T-helper 1 cell treated with Interleukin-12 subunit alpha and Interleukin-12 subunit beta and Interleukin-4 antibody, amounts not matched to agents 30 μg/mL and 1 μg/mL, for 36 hours (primary cell): ENCODE results near the gene CYP1B1.

ENCODE experiments used
- H3K27ac Mint-ChIP-seq: one replicate; pipeline ENCODE4 v1.8.0; 2021; ENCODE audit warnings: mild to moderate bottlenecking, mixed read lengths
- H3K27me3 Mint-ChIP-seq: one replicate; pipeline ENCODE4 v1.8.0; 2021; ENCODE audit warnings: low read depth, mixed read lengths
- H3K36me3 Mint-ChIP-seq: one replicate; pipeline ENCODE4 v1.8.0; 2021; ENCODE audit warnings: low read depth, mixed read lengths
- H3K4me1 Mint-ChIP-seq: one replicate; pipeline ENCODE4 v1.8.0; 2021; ENCODE audit warnings: low read depth, mixed read lengths
- H3K4me3 Mint-ChIP-seq: one replicate; pipeline ENCODE4 v1.8.0; 2021; ENCODE audit warnings: mild to moderate bottlenecking, moderate library complexity, mixed read lengths
- H3K9me3 Mint-ChIP-seq: one replicate; pipeline ENCODE4 v1.8.0; 2021; ENCODE audit warnings: mixed read lengths

The CYP1B1 gene

GRCh38 chr2:38074058-38074763, 1.7 kb downstream of the CYP1B1 start:
- Mint-ChIP-seq H3K9me3 (no peaks in the 10 kb centered on the region), H3K4me3 (peak overlapping the region; percentile 75), H3K27me3 (peaks cover 39% of the 10 kb centered on the region), H3K4me1 (peaks cover 24% of the 10 kb centered on the region), H3K27ac (peak overlapping the region; percentile 67), H3K36me3 (peaks cover 12% of the 10 kb centered on the region)

GRCh38 chr2:38073211-38074057, 2.5 kb downstream of the CYP1B1 start:
- Mint-ChIP-seq H3K27ac (peak overlapping the region; percentile 67), H3K4me3 (peak overlapping the region; percentile 75), H3K4me1 (peaks cover 25% of the 10 kb centered on the region), H3K36me3 (peaks cover 9% of the 10 kb centered on the region), H3K27me3 (peaks cover 39% of the 10 kb centered on the region), H3K9me3 (no peaks in the 10 kb centered on the region)

GRCh38 chr2:38070438-38070837, 5.5 kb downstream of the CYP1B1 start:
- Mint-ChIP-seq H3K4me3 (no peak overlapping the region), H3K27me3 (peaks cover 24% of the 10 kb centered on the region), H3K4me1 (peaks cover 16% of the 10 kb centered on the region), H3K9me3 (no peaks in the 10 kb centered on the region), H3K36me3 (peaks cover 7% of the 10 kb centered on the region), H3K27ac (no peak overlapping the region)

GRCh38 chr2:38068234-38068633, 7.7 kb downstream of the CYP1B1 start:
- Mint-ChIP-seq H3K9me3 (no peaks in the 10 kb centered on the region), H3K27me3 (peaks cover 8% of the 10 kb centered on the region), H3K36me3 (peaks cover 3% of the 10 kb centered on the region), H3K4me1 (peaks cover 8% of the 10 kb centered on the region), H3K4me3 (no peak overlapping the region), H3K27ac (no peak overlapping the region)

GRCh38 chr2:38066421-38067115, 9.4 kb downstream of the CYP1B1 start:
- no peak overlapping the region for H3K4me3 Mint-ChIP-seq

GRCh38 chr2:38065502-38066135, 10.3 kb downstream of the CYP1B1 start:
- no peaks in the 10 kb centered on the region for H3K9me3 Mint-ChIP-seq
- no peaks in the 10 kb centered on the region for H3K27me3 Mint-ChIP-seq
- no peak overlapping the region for H3K4me3 Mint-ChIP-seq
- H3K4me1 Mint-ChIP-seq: peaks cover 2% of the 10 kb centered on the region
- no peak overlapping the region for H3K27ac Mint-ChIP-seq
- peaks cover 1% of the 10 kb centered on the region for H3K36me3 Mint-ChIP-seq

More at GRCh38 chr2:38066421-38067115, 9.4 kb downstream of the CYP1B1 start:
- Mint-ChIP-seq H3K27ac (no peak overlapping the region), H3K4me1 (peaks cover 4% of the 10 kb centered on the region), H3K27me3 (no peaks in the 10 kb centered on the region), H3K36me3 (peaks cover 3% of the 10 kb centered on the region), H3K9me3 (no peaks in the 10 kb centered on the region)

- Mint-ChIP-seq H3K36me3 (no peaks in the 10 kb centered on the region), H3K4me3 (no peak overlapping the region), H3K9me3 (no peaks in the 10 kb centered on the region), H3K27me3 (no peaks in the 10 kb centered on the region), H3K4me1 (peaks cover 2% of the 10 kb centered on the region), H3K27ac (no peak overlapping the region)
Observed at GRCh38 chr2:38064801-38065501, 11.0 kb downstream of the CYP1B1 start.

GRCh38 chr2:38060236-38061018, 15.5 kb downstream of the CYP1B1 start:
- H3K4me1 Mint-ChIP-seq: no peaks in the 10 kb centered on the region
- H3K36me3 Mint-ChIP-seq: no peaks in the 10 kb centered on the region
- no peaks in the 10 kb centered on the region for H3K9me3 Mint-ChIP-seq
- H3K4me3 Mint-ChIP-seq: no peak overlapping the region
- H3K27me3 Mint-ChIP-seq: peaks cover 4% of the 10 kb centered on the region
- H3K27ac Mint-ChIP-seq: no peak overlapping the region

GRCh38 chr2:38057651-38058410, 18.1 kb downstream of the CYP1B1 start:
- no peaks in the 10 kb centered on the region for H3K4me1 Mint-ChIP-seq
- H3K9me3 Mint-ChIP-seq: no peaks in the 10 kb centered on the region
- H3K36me3 Mint-ChIP-seq: no peaks in the 10 kb centered on the region
- H3K27ac Mint-ChIP-seq: no peak overlapping the region
- H3K27me3 Mint-ChIP-seq: peaks cover 14% of the 10 kb centered on the region
- no peak overlapping the region for H3K4me3 Mint-ChIP-seq

GRCh38 chr2:38056216-38056615, 19.7 kb downstream of the CYP1B1 start:
- Mint-ChIP-seq H3K4me1 (no peaks in the 10 kb centered on the region), H3K27me3 (peaks cover 17% of the 10 kb centered on the region), H3K9me3 (no peaks in the 10 kb centered on the region), H3K27ac (no peak overlapping the region), H3K36me3 (no peaks in the 10 kb centered on the region), H3K4me3 (no peak overlapping the region)

GRCh38 chr2:38045811-38046210, 30.1 kb downstream of the CYP1B1 start:
- Mint-ChIP-seq H3K4me3 (no peak overlapping the region), H3K27me3 (peaks cover 17% of the 10 kb centered on the region), H3K9me3 (peaks cover 9% of the 10 kb centered on the region), H3K27ac (no peak overlapping the region), H3K36me3 (peaks cover 3% of the 10 kb centered on the region), H3K4me1 (no peaks in the 10 kb centered on the region)

GRCh38 chr2:38039121-38039910, 36.6 kb downstream of the CYP1B1 start:
- Mint-ChIP-seq H3K4me3 (no peak overlapping the region), H3K27me3 (peaks cover 27% of the 10 kb centered on the region), H3K36me3 (peaks cover 3% of the 10 kb centered on the region), H3K27ac (no peak overlapping the region), H3K4me1 (peaks cover 9% of the 10 kb centered on the region), H3K9me3 (peaks cover 9% of the 10 kb centered on the region)
